Anterior cingulate cortex (tissue), 58 donors: ENCODE data around the gene GPATCH11.
A peak's percentile ranks its signal among the peaks of the same experiment; 100 is the strongest.

Experiments
- DNase-seq, 58 donors: peaks; one replicate each; lab custom pipeline; 2025; lab: John Stamatoyannopoulos, UW

Gene GPATCH11

DNA sequence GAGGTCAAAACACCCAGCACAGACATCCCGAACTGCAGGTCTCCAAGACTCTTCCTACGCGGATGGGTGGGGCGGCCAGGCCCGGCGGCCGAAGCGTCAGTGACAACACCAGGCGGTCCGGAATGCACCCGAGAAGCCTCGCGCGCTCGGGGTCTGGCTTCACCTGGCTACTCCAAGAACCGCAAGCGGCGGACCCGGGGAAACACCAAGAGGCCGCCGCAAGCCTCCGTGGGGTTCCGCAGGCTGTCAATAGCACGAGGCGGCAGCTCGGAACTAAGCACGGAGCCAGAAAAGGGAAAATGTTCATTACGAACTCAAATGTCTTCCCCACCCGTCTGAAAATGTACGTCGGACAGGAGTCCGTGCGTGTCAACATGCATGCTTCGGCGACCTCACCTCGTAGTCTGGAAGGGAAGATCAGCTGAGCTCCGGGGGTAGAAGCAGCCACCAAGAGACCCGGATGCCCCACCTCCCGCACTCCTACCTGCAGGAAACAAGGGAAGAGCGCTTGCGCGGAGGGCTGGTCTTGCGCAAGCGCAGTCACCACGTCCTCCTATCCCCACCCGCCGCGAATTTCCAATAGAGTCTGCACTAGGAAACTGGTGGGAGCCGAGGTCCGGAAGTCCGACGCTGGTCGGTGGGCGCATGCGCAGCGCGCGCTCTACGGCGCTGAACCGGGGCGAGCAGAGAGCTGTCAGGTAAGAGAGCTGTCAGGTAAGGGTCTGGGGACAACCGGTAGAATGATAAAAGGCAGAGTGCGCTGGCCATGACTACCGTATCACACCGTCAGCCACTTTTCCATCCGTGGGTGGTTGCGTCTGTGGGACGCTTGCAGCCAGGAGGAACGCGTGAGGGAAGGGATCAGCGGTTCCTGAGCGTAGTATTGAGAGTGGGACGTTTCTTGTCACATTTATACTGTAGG lies at the start of gene GPATCH11, which contains the start of gene HEATR5B:
TSS of gene GPATCH11 (plus strand) at position 646 of the 922 bp plus-strand sequence. CDS start 3,864 bp downstream, outside the sequence.
TSS of gene HEATR5B (minus strand) at position 500 of the 922 bp plus-strand sequence. CDS start 958 bp downstream, outside the sequence.
- DNase-seq: peak; percentile 50 to 97 (median 94)

DNA sequence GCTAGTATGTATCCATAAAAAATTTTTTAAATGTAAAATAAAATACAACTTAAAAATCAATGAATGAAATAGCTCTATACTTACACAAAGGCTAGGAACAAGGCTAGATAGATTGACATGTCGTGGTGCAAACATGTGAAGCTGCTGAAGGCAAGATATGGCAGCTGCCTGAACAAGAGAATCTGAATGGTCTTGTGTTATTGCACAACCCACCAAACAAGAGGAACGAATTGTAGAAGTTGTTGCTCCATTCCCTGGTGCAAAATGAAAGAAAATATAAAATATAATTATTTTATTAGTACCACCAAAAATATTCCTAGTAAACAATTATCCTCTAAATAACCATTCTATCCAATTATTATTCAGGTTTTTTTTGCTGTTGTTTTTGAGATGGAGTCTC lies 46.5 kb upstream of the GPATCH11 start:
- no peak for DNase-seq

DNA sequence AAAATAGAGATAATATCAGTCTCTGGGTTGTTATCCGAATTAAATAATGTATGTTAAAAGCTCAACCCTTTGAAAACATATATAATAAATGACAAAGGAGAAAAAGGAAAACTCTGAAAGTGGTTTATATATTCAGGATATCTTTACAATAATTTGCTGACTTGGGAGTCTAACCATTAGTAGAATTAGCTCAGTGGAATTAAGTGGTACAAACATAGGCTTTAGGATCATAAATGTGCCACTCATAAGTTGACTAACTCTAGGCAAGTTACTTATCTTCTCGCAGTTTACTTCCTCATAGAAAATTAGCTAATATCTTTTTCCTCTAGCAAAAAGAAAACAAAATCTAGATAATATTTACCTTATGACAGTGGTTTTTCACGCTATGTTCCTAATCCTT lies 44.7 kb upstream of the GPATCH11 start:
- DNase-seq: no peak

DNA sequence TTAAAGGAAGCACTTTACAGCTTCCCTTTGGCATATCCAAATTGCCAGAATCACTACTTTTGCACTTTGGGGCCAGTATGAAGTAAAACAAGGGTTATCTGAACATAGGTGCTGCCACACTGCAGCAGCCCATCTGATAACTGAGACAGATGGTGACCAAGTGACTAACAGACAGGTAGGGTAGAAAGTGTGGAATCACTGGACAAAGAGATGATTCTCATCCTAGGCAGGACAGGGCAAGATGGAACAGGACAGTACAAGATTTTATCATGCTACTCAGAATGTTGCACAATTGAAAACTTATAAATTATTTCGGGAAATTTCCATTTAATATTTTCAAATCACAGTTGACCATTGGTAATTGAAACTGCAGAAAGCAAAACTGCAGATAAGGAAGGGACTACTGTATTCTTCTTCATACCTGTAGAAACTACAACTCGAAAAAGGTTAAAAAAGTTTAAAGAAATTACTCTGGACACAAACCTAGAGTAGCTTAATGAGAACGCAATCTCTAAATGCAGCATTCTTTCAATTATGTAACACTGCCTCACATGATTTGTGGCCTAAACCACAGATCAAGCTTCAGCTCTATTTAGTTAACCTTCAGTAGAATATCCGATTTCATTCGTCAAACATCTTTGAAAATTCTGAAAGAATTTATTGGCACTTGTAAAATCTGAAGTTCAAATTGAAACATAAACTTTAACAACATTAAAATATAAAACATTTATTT lies 31.6 kb upstream of the GPATCH11 start:
- no peak for DNase-seq

DNA sequence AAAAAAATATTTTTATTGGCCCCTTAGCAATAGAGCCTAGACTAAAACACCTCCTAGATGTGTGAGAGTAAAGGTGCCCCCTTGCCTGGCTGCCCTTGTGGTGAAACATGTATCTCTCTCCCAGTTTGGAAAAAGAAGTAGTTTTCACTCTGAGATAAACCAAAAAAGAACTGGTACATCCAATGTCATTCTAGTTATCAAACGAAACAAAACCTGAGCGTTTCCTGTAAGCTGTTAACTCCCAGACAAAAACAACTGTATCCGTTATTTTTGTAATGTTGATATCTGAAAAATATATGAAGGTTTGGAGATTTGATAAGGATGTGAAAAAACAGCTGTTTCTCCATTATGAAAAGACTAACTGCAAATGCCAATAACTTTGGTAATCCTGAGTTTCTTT lies 24.5 kb upstream of the GPATCH11 start:
- no peak for DNase-seq

DNA sequence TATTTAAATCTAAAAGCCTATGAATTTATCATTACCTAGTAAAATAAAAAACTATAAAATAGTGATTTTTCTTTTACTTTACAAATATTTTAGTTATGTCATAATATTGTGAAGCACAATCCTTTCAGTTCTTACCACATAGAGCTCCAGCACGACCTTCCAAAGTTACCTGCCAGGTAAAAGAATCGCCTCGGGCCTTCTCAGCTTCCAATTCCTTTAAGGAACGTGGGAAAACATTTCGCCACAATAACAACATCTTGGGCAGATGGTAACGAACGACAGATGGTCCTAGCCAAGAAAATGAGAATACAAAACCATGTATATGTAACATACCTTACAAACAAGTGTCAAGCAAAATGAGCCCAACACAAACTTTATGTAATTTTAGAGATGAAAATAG lies 23.9 kb upstream of the GPATCH11 start:
- no peak for DNase-seq

DNA sequence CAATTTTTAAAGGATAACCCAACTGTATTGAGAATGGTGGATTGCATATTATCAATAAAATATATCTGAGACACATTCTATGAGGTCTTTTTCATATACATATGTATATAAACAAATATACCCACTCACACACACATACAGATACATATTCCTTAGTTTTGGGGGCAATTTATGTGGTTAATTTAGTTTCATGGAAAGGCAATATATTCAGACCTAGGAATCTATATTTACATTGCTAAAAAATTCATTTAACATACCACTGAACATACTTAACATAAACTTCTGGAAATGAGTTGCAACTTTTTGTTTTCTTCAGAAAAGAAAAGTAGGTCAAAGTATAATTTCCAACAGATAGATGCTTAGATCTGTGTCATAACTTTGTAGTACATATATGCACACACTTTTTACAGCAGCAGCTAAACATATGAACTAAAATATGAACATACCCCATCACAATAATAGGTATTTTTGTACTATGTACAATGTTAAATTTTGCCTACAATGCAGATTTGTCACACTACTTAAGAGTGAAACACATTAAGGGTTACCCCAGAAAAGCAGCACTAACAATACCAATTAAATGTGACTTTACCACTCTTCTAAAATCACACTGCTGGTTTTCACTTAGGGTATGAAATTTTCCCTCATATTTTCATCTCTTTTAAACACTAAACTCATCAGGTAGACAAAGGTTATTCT lies 23.2 kb upstream of the GPATCH11 start:
- no peak for DNase-seq

DNA sequence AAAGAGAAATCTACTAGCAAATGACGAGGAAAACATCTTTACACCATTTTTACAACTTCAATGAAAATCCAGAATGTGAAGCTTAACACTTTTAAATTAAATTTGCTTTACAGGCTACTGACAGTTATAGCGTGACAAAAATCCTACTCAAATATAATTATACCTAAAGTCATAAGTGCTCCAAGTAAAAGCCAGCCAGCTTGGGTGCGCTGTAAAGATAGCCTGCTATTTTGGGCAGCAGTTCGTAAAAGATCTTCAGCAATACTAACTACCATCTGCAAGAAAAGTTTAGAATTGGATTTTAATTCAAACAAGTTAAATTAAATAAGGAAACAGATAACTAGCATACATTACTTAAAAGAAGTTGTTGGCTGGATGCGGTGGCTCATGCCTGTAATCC lies 22.5 kb upstream of the GPATCH11 start:
- no peak for DNase-seq

DNA sequence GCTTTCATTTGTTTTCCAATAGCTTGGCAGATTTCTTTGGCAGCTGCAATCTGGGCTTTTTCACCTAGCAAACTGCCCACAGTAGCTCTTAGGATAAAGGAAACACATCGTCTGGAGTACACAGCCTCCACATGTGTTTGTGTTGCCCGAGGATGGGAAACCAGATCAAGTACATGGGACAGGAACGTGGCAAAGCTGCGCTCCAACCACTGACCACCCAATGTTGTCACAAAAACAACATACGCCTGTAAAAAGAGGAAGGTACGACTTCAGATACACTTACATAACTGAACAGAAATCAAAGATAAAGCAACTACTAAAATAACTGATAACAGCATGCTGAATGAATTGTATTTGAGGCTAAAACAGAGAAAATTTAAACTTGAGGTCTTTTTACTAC lies 15.6 kb upstream of the GPATCH11 start:
- peak in 5 of 58 donors; percentile 2 to 12 (median 4) for DNase-seq

DNA sequence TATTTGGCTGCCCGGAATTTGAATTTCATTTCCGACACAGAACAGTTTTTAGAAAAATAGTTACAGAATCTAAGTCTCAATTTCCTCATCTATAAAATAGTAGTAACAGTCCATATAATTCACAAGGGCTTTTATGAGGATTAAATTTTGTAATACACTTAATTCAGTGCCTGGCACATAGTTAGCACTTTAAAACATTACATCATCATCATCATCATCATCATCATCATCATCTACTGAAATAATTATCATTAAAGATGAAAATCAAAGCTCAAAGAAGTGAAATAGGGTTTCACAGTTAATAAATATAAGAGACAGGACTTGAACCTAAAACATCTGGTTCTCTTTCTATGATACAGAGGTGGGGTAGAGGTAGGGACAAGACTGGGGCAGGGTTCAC lies 13.4 kb upstream of the GPATCH11 start:
- no peak for DNase-seq

DNA sequence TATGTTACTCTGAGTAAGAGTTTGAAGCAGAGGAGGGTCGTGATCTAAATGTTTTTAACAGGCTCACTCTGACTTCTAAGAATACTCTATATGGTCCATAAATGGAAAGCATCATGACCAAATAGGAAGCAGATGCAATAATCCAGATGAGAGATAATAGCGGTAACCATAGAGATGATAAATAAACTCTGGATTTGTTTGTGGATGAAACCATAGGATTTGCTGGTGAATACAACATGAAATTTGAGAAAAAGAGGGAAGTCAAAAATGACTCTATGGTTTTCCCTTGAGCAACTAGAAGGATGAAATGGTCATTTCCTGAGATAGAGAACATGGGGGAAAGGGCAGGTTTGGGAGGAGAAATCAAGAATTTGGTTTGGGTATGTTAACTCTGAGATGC lies 4.1 kb upstream of the GPATCH11 start:
- no peak for DNase-seq

DNA sequence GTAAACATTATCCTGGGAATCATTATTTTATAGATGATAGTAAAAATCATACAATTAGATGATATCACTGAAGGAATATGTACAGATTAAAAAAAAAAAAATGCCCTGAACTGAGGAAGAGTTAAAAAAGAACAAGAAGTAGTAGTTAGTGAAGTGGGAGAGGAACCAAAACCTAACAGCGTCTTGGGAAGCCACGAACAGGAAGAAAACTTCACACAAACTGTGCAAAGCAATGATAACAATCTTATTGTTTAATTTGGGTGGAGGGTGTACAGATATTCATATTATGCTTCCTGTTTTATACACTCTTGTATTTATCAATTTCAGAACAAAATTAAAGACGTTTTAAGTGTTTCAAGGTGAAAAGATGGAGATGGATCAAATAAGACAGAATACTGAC lies 3.6 kb upstream of the GPATCH11 start:
- DNase-seq: no peak

DNA sequence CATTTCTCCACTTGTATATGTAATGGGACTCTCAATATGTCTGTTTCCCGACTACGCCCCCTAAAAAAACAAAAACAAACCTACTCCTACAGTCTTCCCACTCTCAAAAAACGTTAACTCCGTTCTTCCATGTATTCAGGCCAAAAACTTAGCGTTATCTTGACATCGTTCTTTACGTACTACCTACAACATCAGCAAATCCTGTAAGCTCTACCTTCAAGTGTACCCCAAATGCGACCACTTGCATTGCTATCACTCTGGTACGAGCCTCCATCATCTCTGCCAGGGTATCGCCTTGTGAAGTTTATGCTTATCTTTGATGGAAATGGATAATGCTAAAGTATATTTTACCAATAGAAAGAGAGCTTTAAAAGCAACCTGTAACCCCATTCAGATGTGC lies 479 bp downstream of the GPATCH11 start:
- no peak for DNase-seq

DNA sequence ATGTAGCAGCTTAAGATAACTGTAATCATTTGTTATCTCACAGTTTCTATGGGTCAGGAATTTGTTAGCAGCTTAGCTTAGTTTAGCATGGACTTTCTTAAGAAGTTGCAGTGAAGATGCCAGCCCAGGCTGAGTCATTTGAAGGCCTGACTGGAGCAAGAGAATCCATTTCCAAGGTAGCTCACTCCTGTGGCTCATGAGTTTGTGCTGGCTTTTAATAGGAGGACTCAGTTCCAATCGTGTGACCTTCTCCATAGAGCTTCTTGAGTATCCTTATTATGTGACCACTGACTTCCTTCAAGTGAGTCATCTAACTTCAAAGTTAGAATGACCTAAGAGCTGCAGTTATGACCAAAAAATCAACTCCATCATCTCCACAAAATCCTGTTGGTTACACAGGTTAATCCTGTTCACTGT lies 1.4 kb downstream of the GPATCH11 start:
- no peak for DNase-seq

DNA sequence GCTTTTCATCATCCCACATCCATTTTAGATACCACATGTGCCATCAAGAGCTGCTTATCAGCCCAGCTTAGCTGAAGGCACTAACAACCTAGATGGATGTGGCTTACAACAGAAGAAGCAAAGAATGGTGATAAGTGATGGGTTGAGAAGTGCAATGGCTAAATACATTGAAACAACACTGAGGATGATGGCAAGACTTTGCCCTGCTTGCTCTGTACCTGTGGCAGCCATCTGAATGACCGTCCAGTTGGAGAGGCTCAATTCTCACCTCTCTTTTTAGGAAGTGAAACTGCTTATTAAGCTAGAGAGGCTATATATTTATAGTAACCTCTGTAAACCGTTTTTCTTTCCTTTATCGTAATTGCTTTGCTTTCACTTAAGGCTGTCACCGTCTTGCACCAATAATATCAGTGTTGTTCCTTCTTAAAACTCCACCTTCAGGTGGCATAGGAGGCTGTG lies 5.7 kb downstream of the GPATCH11 start:
- no peak for DNase-seq

DNA sequence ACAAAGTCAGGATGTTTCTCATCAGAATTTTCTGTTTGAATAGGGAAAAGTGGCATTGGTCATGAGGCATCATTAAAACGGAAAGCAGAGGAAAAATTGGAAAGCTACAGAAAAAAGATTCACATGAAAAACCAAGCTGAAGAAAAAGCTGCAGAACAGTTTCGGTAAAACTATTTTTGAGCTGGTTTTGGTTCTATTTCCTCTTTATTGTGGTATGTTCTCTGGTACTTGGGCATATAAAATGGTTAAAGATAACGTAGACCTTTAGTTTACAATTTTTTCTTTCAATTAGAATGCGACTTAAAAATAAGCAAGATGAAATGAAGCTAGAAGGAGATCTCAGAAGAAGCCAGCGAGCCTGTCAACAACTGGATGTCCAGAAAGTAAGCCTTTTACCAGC lies 7.6 kb downstream of the GPATCH11 start:
- DNase-seq: no peak

DNA sequence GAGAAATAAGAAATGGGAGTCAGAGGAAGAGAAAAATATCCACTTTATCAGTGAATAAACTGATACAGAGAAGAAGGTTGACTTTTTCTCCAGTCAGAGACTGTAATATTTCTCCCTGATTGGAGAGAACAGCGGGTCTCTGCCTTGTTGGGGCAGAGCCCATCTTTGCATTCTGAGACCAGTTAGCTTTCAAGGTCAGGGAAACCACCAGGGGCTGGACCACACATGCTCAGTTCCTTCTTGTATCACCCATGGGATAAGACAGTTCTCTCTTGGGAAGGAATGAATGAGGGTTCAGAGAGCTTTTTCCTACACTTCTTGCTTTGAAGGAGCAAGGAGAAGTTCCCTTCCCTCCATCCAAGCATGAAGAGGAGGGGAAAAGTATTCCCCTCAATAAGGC lies 12.2 kb downstream of the GPATCH11 start:
- no peak for DNase-seq

DNA sequence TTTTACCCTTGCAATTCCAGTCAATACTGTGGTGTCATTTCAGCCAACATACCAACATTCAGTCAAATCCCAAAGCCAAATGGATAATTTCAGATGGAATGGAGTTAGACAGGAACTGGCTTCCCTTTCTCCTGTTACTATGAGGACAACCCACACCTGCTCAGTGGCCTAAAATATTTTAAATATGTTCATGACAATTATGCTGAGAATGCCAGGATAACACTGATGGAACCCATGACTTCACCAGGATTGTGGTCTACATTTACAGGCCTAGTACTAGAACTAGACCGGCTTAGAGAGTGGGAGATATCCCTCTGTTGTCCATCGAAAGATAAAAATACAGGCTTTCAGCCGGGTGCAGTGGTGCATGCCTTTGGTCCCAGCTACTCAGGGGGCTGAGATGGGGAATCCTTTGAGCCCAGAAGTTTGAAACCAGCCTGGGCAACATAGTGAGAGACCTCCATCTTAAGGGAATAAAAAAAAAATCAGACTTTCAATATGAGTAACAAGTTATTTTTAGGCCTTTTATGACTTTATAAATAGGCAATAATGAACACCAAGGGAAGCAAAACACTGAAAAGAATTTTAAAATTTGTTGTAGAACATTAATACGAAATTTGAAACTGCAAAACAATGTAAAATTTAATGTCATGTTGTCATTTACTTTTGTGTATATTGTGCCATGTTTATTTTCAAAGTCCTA lies 14.2 kb downstream of the GPATCH11 start:
- no peak for DNase-seq

DNA sequence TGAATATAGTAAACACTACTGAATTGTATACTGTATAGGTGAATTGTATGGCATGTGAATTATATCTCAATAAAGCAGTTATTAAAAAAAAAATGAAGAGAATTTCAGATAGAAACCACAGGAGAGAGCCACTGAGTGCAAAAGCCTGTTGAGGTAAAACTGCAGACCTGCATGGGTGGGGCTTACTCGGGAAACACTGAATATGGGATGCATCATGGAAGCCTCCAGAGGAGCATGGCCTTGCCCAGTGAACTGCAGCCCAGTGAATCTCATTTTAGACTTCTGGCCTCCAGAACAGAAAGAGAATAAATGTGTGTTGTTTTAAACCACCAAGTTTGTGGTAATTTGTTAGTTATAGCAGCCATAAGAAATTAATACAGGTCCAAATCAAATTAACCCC lies 15.7 kb downstream of the GPATCH11 start:
- DNase-seq: no peak

DNA sequence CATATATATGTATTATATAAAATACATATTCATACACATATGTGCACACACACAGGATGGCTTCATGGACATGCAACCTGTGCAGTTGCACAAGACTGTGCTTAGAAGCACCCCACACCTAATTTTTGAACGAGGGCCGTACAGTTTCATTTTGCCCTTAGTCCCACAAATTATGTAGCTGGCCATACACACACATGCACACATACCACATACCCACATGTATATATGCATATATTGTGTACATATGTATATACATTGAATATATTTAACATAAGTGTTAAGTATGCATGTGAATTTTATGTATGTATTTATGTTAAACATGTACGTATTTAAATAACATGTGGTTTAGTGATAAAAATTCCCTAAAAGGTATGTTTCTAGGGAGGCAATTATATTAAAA lies 18.3 kb downstream of the GPATCH11 start:
- DNase-seq: no peak
